ENCODE measurements around the gene TMC5. TPM values are rescaled to one million over a fixed set of nuclear protein-coding genes. Genes with fewer than 3 reads are reported as not detected.

Gene TMC5
- total and polyA plus RNA-seq, 2 donors (not counting 3 experiments of a cell fraction or from before 2014, with no cell fraction given) = not detected

DNA sequence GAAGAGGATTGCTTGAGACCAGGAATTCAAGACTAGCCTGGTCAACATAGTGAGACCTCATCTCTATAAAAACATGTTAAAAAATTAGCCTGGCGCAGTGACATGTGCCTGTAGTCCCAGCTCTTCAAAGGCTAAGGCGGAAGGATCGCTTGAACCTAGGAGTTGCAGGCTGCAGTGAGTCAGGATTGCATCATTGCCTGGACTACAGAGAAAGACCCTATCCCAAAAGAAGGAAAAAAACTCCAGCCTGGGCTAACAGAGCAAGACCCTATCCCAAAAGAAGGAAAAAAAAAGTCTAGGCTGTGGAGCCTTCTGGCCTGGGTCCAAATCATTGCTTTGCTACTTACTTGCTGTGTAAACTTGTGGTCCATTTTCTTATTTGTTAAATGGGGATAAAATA lies 111.0 kb downstream of the TMC5 start:
- no peak for DNase-seq (ENCODE audit: low read depth, low spot score)

DNA sequence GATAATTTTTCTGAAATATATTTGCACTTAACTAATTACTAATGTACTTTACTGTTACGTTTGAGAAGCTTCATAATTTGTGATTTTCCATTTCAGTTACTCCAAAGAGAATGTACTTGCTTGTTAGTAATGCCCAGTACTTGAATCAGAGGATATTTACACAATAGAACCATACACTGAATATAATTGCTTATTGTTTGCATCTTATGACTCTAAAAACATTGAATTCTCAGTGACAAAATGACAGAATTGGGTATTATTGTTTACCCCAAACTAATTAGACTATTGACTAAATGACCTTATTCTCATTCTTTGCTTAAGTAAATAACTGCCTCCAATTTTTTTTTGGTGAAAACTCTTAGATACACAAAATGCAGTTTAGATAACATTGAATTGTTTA lies 114.9 kb downstream of the TMC5 start:
- Histone ChIP-seq H3K4me2 (ENCODE audit: insufficient read depth, low read length) (no peak overlapping the region), H3K9ac (replicated peaks; ENCODE audit: extremely low read depth, insufficient read depth, low read length) (no peak overlapping the region), H3K36me3 (ENCODE audit: control insufficient read depth in 2 of 2, extremely low read depth in 1 of 2, insufficient read depth in 2 of 2, low read length in 2 of 2) (peaks cover 0 to 6% of the 10 kb centered on the region in 2 experiments), H3K4me3 (replicated peaks in 1 of 3; ENCODE audit: insufficient read depth in 1 of 3, low read depth in 1 of 3, low read length in 3 of 3) (no peak overlapping the region), H3K4me1 (ENCODE audit: control insufficient read depth, extremely low read depth, insufficient read depth, low read length) (no peaks in the 10 kb centered on the region), H3K9me1 (replicated peaks; ENCODE audit: control insufficient read depth, extremely low read depth, insufficient read depth, low read length) (no peaks in the 10 kb centered on the region), H3K27ac (ENCODE audit: insufficient read depth, low read depth, low read length) (no peak overlapping the region), H3K79me2 (ENCODE audit: control insufficient read depth, insufficient read depth, low read length) (no peaks in the 10 kb centered on the region), H3K9me3 (replicated peaks; ENCODE audit: control insufficient read depth, insufficient read depth, low read length) (no peaks in the 10 kb centered on the region), H2AFZ (ENCODE audit: low read depth, low read length) (no peak overlapping the region), H3K27me3 (ENCODE audit: control insufficient read depth in 2 of 2, insufficient read depth in 2 of 2, low read length in 2 of 2) (no peaks in the 10 kb centered on the region), H4K20me1 (replicated peaks; ENCODE audit: control insufficient read depth, extremely low read depth, insufficient read depth, low read length) (no peaks in the 10 kb centered on the region)
- TF ChIP-seq JUN (IDR thresholded peaks at IDR 0.05; ENCODE audit: borderline replicate concordance, insufficient read depth, insufficient read length, low read depth) (no peak), POLR2AphosphoS5 (IDR thresholded peaks at IDR 0.05; ENCODE audit: insufficient read depth, low read depth, low read length) (no peak), MYC (IDR thresholded peaks at IDR 0.05; ENCODE audit: low read depth, low read length) (no peak)
- TF ChIP-seq, protein P1, sequence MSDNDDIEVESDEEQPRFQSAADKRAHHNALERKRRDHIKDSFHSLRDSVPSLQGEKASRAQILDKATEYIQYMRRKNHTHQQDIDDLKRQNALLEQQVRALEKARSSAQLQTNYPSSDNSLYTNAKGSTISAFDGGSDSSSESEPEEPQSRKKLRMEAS (IDR thresholded peaks at IDR 0.05; ENCODE audit: insufficient read depth, insufficient read length) = no peak
- TF ChIP-seq, protein P2, sequence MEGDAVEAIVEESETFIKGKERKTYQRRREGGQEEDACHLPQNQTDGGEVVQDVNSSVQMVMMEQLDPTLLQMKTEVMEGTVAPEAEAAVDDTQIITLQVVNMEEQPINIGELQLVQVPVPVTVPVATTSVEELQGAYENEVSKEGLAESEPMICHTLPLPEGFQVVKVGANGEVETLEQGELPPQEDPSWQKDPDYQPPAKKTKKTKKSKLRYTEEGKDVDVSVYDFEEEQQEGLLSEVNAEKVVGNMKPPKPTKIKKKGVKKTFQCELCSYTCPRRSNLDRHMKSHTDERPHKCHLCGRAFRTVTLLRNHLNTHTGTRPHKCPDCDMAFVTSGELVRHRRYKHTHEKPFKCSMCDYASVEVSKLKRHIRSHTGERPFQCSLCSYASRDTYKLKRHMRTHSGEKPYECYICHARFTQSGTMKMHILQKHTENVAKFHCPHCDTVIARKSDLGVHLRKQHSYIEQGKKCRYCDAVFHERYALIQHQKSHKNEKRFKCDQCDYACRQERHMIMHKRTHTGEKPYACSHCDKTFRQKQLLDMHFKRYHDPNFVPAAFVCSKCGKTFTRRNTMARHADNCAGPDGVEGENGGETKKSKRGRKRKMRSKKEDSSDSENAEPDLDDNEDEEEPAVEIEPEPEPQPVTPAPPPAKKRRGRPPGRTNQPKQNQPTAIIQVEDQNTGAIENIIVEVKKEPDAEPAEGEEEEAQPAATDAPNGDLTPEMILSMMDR (IDR thresholded peaks at IDR 0.05; ENCODE audit: extremely low read depth in 1 of 2, insufficient read depth in 1 of 2, low read depth in 1 of 2, low read length in 2 of 2) = no peak
- ChIA-PET POLR2A (no interaction called here), CTCF (no interaction called here)
- BruUV-seq (replicated peaks) = no TSS peak
- intact Hi-C loops (cut with micrococcal nuclease) (loop anchor here (2.0 kb wide), 1 partner anchor 14 kb away; no protein-coding TSS in a partner anchor), dilution Hi-C loops (cut with MboI; ENCODE audit: extremely low pct_ligation_motif_present, low sequenced_read_pairs) (no loop called here)
- no peak for DNase-seq (ENCODE audit: low read depth, low spot score)
- FAIRE-seq = no peak

More for the DNA sequence above, 111.0 kb downstream of the TMC5 start:
- Histone ChIP-seq H3K79me2 (ENCODE audit: control insufficient read depth, insufficient read depth, low read length) (peaks cover 19% of the 10 kb centered on the region), H3K4me2 (ENCODE audit: insufficient read depth, low read length) (no peak overlapping the region), H3K27me3 (ENCODE audit: control insufficient read depth in 2 of 2, insufficient read depth in 2 of 2, low read length in 2 of 2) (no peaks in the 10 kb centered on the region), H3K36me3 (ENCODE audit: control insufficient read depth in 2 of 2, extremely low read depth in 1 of 2, insufficient read depth in 2 of 2, low read length in 2 of 2) (peaks cover 0 to 2% of the 10 kb centered on the region in 2 experiments), H3K9ac (replicated peaks; ENCODE audit: extremely low read depth, insufficient read depth, low read length) (no peak overlapping the region), H3K4me3 (replicated peaks in 1 of 3; ENCODE audit: insufficient read depth in 1 of 3, low read depth in 1 of 3, low read length in 3 of 3) (no peak overlapping the region), H3K27ac (ENCODE audit: insufficient read depth, low read depth, low read length) (no peak overlapping the region), H3K9me3 (replicated peaks; ENCODE audit: control insufficient read depth, insufficient read depth, low read length) (no peaks in the 10 kb centered on the region), H4K20me1 (replicated peaks; ENCODE audit: control insufficient read depth, extremely low read depth, insufficient read depth, low read length) (no peaks in the 10 kb centered on the region), H3K9me1 (replicated peaks; ENCODE audit: control insufficient read depth, extremely low read depth, insufficient read depth, low read length) (no peaks in the 10 kb centered on the region), H3K4me1 (ENCODE audit: control insufficient read depth, extremely low read depth, insufficient read depth, low read length) (peaks cover 8% of the 10 kb centered on the region), H2AFZ (ENCODE audit: low read depth, low read length) (no peak overlapping the region)
- no peak for FAIRE-seq
- CTCF ChIA-PET = interaction anchor here (1.5 kb wide), 1 partner anchor 26 kb away, joined by 7 read pairs; no protein-coding TSS in a partner anchor
- intact Hi-C loops (cut with micrococcal nuclease) = loop anchor here (10.0 kb wide), 2 partner anchors 544 to 724 kb away; partner anchors contain the start of genes ARL6IP1 and TMC7
- dilution Hi-C loops (cut with MboI; ENCODE audit: extremely low pct_ligation_motif_present, low sequenced_read_pairs) = no loop called here
- no peak for TF ChIP-seq MYC (IDR thresholded peaks at IDR 0.05; ENCODE audit: low read depth, low read length)
- TF ChIP-seq, protein P2 (IDR thresholded peaks at IDR 0.05; ENCODE audit: extremely low read depth in 1 of 2, insufficient read depth in 1 of 2, low read depth in 1 of 2, low read length in 2 of 2) = no peak
- POLR2A ChIA-PET = no interaction called here
- no TSS peak for BruUV-seq (replicated peaks)
